ENCODE data around the gene DHX9.

Gene DHX9

DNA sequence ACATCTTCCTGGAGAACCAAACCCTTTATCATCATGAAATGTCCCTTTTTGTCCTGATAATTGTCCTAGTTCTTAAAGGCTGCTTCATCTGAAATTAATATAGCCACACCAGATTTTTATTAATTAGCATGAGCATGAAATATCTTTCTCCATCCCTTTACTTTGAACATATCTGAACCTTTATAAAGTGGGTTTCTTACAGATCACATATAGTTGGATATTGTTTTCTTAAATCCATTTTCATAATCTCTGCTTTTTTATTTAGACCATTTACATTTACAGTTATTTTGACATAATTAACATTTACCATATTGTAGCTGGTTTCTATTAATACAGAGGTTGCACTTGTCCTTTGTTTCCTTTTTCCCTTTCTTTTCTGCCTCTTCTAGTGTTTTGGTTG is 96.6 kb downstream of the DHX9 start:
- TF ChIP-seq, protein P1, sequence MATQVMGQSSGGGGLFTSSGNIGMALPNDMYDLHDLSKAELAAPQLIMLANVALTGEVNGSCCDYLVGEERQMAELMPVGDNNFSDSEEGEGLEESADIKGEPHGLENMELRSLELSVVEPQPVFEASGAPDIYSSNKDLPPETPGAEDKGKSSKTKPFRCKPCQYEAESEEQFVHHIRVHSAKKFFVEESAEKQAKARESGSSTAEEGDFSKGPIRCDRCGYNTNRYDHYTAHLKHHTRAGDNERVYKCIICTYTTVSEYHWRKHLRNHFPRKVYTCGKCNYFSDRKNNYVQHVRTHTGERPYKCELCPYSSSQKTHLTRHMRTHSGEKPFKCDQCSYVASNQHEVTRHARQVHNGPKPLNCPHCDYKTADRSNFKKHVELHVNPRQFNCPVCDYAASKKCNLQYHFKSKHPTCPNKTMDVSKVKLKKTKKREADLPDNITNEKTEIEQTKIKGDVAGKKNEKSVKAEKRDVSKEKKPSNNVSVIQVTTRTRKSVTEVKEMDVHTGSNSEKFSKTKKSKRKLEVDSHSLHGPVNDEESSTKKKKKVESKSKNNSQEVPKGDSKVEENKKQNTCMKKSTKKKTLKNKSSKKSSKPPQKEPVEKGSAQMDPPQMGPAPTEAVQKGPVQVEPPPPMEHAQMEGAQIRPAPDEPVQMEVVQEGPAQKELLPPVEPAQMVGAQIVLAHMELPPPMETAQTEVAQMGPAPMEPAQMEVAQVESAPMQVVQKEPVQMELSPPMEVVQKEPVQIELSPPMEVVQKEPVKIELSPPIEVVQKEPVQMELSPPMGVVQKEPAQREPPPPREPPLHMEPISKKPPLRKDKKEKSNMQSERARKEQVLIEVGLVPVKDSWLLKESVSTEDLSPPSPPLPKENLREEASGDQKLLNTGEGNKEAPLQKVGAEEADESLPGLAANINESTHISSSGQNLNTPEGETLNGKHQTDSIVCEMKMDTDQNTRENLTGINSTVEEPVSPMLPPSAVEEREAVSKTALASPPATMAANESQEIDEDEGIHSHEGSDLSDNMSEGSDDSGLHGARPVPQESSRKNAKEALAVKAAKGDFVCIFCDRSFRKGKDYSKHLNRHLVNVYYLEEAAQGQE (IDR thresholded peaks at IDR 0.05; ENCODE audit: insufficient read depth in 1 of 2, low read depth in 2 of 2, low read length in 2 of 2), result no peak
- TF ChIP-seq FOXP2 (optimal IDR thresholded peaks at IDR 0.05; ENCODE audit: borderline replicate concordance, extremely low read depth, extremely low read length, insufficient read depth) (no peak), POLR2AphosphoS5 (IDR thresholded peaks at IDR 0.05; ENCODE audit: low read depth, low read length) (no peak), SIN3A (IDR thresholded peaks at IDR 0.05; ENCODE audit: borderline replicate concordance, insufficient read depth, low read length) (no peak), TAF1 (IDR thresholded peaks at IDR 0.05; ENCODE audit: borderline replicate concordance, insufficient read depth, low read length) (no peak)
